ENCODE results near the gene NUP88.
A peak's percentile ranks its signal among the peaks of the same experiment; 100 is the strongest.

NUP88 gene

DNA sequence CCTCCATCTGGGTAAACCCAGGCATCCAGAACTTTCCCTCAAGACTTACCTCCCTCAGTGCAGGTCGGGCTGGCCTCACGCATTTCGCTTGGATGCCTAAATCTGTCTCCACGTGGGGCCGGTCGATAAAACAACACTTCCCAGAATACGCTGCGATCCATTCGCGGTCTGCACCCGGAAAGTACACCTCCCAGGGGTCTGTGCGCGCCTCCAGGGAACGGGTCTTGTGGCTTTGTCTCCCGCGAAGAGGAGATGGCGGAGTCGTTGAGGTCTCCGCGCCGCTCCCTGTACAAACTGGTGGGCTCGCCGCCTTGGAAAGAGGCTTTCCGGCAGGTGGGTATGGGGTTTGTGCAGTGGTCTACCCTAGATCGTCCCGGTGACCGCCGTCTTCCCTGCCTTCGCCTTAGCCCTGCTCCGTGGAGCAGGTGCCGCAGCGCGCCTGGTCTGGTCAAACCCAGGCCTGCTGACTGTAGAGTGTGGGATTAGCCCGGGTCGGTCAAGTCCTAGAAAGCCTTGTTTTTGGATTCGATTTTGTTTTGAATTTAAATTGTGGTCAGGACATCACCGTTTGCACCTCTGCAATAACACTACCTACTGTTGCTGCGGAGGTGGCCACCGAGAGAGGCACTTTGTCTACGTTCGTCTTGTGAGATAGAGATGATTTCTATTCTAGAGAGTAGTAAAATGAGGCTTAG, 644 bp upstream of the NUP88 start, which contains the start of gene RPAIN:
RPAIN (plus strand) TSS at position 224 of the 695 bp plus-strand sequence; CDS start at position 253, 29 bp downstream.
- peak; percentile 87 for DNase-seq (ENCODE audit: low spot score)

DNA sequence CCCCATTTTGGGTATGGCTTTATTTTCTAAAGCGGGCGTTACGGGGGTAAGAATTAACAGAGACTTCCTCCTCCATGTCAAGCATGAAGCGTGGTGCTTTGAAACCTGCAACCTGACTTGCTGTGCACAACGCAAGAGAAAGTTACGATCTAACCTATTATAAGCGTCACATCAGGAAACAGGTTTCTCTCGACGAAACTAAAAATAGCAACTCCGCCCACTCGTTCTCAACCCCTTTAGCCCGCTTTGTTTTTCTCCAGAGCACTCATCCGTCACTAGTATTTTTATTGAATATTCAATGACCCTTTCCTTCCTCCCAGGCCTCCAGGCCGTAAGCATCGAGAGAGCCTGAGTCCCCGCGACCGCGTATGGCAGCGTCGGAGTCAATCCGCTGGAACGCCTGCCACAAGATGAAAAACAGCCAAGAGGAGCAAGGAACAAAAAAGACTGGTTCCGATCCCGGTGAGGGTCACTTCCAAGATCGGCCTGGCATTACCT, 555 bp downstream of the NUP88 start:
- no peak for DNase-seq (ENCODE audit: low spot score)

DNA sequence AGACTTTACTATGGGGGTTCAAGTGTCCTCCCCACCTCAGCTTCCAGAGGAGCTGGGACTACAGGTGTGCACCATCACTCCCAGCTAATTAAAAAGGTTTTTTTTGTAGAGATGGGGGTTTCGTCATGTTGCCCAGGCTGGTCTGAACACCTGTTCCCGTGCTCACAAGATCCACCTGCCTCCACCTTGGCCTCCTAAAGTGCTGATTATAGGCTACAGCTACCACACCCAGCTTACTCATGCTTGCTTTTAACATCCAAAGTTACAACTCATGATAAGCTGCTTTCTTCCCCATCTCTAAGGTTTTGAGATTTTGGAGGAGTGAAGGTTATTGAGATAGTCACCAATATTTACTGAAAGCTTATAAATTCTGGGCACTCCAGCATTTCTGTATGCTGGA, 2.6 kb downstream of the NUP88 start:
- no peak for DNase-seq (ENCODE audit: low spot score)

DNA sequence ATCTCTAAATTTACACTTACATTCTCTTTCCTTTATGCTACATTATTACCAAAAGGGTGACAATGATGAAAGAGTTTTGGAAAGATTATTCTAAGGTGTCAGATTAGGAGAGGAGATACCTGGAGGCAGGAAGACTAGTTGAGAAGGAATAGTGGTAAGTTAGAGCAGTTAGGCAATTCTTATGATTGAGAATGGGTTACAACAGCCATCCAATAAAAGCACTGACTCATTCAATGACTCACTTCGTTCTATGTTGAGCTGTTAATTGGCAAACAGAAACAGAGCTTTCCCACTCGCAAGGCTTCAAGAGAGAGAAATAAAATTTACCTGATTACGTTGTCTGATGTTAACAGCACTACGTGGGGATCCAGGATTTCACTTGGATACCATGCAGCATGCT, 5.8 kb downstream of the NUP88 start:
- peak; percentile 73 for DNase-seq (ENCODE audit: low spot score)

DNA sequence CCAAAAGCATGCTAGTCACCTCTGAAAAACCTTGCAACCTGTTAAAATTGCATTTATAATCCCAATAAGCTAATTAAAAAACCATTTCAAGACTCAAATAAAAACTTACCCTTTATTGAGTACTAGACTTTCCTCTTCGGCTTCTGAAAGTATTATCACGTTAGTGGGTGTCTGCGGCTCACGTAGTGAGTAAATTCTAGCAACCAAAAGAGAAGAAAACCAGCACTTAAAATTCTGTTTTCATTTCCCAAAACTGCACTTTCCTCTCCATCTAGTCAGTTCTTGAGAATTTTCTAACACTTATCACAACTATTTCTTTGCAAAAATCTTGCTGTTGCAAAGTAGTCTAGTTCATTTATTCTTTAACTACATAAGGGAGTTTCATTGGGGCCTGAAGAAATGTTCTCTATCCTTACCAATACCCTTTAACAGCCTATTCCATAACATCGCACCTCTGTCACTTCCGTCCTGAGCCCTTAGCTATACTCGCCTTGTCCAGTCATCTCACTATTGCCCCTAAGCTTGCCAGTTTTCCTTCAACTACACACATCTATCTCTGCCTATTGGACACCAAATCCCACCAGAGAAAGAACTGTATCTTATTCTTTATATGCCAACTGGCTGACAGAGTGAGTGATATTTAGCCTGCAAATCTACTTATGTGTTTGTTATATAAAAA, 8.7 kb downstream of the NUP88 start:
- DNase-seq (ENCODE audit: low spot score): no peak

DNA sequence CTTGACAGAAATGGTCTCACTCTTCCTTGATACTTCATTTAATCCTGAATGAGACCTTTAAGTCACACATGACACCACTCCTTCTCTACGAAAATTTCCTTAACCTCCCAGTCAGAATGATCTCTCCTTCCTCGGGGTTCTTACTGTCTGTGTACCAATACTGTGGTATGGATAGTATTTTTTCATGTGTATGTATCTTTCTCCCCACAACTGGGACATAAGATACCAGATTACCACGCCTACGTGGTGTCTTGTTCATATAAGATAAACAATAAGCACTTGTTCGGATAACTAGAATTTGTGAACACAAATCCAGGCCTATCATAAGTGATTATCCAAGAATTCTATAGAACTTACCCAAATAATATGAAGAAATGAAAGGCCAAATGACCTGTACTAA, 11.3 kb downstream of the NUP88 start:
- no peak for DNase-seq (ENCODE audit: low spot score)

DNA sequence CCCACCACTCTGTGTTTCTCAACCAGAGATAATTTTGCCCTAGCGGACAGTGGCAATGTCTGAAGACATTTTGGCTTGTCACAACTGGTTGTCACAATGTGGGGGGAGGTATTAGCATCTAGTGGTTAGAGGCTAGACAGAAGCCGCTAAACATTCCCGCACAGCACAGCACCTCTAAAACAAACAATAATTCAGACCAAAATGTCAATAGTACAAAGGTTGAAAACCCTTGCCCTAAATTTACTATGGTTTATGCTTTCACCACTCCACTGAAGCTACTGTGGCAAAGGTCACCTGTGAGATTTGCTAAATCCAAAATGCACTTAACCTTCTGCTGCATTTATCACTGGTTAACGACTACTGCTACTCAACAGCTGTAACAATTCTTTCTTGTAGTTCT, 14.1 kb downstream of the NUP88 start:
- no peak for DNase-seq (ENCODE audit: low spot score)

DNA sequence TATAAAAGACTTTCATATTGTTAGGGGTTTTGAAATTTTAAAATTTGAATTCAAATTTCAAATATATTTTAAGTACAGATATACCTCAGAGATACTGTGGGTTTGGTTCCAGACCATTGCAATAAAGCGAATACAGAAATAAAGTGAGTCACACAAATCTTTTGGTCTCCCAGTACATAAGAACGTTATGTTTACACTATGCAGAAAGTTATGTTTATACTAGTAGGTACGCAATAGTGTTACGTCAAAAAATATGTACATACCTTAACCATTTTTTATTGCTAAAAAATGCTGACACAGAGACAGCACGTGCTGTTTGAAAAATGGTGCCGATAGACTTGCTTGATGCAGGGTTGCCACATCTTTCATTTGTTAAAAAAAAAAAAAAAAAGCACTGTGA, 19.7 kb downstream of the NUP88 start:
- no peak for DNase-seq (ENCODE audit: low spot score)

DNA sequence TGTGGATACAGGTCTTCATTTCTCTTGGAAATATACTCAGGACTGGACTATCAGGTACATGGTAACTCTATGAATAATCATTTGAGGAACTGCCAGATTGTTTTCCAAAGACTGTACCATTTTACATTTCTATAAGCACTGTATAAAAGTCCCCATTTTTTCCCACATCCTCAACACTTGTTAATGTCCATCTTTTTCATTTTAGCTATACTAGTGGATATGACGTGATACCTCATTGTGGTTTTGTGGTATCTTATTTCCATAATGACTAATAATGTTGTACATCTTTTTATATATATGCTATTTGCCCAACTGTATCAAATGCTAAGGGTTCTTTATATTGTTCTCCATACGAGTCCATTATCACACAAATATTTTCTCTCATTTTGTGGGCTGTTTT, 22.9 kb downstream of the NUP88 start:
- DNase-seq (ENCODE audit: low spot score): no peak

DNA sequence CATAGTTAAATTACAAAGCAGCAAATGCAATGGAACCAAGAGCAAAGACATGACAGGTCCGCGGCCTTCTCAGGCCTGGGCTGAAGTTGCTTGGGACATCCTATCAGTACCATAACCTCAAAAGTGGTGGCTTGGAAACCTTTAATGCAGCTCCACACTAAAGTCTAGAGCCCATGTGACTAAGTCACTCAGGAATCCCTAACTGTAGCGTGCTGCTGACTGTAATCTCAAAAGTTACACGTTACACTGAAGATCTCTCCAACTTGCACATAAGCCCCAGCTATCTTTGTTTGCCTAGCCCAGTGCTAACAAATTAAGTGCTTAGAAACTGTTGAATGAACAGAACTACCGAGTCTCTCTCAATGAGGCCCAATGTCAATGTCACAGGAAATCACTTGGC, 27.8 kb downstream of the NUP88 start:
- DNase-seq (ENCODE audit: low spot score): no peak

DNA sequence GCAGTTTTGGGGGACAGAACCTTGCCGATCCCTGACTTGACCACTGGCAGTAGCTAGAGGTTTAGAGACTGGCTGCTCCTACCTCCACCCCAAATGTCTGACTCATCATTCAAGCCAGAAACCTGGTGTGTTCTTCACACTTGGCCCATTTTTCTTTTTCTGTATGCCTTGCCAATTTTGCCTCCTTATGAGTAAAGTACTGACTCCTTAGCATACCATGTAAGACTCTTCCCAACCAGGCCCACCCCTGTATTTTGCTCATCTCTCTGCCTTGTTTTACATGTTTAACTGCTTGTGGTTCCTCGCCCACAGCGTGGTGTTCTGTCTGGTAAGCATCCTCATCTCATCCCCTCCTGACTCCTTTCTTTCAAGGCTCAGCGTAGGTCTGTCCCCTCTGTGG, 37.9 kb downstream of the NUP88 start:
- peak; percentile 16 for DNase-seq (ENCODE audit: low spot score)

DNA sequence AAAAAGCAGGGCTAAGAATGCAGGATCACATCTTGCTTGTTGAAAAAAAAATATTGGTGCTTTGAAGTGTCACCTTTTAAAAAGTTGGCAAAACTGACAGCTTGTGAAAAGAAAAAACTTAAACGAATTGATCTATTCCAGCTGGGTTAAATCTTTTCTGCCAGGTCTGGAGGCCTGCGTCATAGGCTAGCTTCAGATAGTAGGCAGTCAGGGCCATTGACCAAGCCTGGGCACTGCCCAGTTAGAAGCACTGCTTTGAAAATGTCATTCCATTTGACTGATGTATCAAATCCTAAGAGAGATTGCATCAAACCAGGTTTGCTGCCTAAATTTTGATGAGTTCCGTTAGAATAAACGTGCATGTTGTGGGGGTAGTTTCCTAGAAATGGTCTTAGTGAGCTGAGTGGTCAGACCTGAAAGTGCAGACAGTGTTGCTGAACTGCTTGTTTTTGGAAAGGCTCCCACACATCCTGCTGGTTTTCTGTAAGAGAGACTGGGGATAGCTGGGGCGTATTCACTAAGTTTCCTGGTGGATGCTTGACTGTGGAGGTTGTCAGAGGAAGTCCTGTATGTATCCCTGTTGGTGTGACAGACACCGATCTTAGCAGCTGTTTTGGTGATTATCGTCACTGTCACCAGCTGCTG, 38.8 kb downstream of the NUP88 start:
- peak; percentile 10 for DNase-seq (ENCODE audit: low spot score)

DNA sequence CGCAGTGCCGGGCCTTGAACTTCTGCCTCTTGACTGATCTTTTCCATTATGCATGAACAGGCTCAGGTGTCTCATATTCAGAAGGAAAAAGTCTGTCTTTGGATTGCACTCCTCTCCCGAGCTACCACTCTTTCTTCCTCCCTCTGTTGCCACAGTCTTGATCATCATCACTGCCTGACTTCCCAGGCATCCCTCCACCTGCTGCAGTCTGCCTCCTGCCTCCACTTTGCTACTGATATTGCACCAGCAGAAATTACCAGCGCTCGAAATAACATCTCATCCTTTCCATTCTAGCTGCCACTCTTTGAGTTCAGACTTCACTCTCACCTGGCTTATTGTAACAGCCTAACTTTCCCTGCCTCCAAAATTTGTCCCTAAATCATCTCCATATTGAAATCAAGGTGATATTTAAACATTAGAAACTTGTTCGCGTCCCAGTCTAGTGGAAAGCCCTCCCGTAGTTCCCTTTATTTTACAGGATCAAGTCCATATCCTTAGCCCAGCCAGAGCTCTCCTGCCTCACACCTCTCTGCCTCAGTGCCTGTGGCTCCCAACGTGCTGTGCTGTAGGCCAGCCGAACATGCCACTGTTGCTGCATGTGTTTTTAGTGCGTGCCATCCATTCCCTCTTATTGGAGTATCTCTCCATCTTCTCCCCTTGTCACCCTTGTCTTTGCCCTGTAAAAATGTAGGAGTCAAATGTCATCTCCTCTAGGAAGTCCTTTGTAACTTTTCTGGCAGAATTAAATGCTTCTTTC, 39.9 kb downstream of the NUP88 start:
- no peak for DNase-seq (ENCODE audit: low spot score)

DNA sequence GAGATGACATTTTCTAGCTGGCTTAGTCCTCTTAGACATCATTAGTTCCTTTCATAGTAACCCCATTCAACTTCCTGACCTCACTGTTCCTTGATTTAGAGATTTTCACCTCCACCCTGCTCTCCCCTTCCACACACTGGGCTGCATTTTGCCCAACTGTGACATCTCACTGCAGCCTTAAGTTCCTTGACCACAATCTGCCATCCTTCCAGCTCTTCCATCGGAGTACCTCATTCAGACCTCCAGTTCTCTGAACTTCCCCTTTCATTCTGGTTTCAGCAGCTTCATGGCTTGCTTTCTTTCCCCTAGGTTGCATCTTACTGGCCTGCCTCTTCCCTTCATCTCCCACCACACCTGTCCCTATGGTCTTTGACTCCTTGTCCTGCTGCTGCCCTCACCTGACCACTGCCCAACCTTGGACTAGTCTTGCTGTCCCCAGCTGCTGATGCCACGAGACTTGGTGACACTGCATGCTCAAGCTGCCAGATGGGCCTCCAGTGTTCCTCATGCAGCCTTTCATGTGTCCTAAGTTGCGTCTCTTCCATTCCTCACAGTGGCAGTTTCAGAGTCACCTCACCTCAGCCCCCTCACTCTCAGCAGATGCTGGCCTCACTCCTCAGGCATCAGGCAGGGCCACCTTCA, 40.8 kb downstream of the NUP88 start:
- DNase-seq (ENCODE audit: low spot score): no peak

DNA sequence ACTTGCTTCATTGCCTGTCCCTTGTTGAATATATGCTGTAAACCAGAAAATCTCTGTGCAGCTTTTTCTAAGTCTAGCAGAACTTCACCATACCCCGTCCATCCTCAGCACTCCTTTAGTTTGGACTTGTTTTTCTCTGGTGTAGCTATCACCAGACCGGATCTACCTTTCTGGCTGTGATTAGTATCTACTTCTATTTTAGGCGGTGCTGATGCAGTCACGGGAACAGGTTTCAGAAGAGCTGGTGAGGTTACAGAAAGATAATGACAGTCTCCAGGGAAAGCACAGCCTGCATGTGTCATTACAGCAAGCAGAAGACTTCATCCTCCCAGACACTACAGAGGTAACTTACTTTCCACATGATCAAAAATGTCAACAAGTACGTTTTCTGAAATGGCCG, 46.4 kb downstream of the NUP88 start:
- no peak for DNase-seq (ENCODE audit: low spot score)

DNA sequence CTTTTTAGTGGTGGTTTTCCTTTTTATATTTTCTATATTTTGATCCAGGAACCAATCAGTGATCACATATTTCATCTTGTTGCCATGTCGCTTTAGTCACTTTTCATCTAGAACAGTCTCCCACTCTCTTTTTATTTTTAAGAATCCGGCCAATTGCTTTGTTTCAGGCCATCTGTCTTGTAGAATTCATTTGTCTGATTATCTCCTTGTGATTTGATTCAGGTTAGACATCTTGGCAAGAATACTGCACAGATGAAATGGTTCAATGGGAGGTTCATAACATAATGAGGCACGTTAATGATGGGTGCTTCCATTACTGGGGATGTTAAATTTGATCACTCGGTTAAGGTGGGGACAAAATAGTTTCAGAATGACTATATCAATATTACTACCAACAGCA, 49.1 kb downstream of the NUP88 start:
- DNase-seq (ENCODE audit: low spot score): no peak

DNA sequence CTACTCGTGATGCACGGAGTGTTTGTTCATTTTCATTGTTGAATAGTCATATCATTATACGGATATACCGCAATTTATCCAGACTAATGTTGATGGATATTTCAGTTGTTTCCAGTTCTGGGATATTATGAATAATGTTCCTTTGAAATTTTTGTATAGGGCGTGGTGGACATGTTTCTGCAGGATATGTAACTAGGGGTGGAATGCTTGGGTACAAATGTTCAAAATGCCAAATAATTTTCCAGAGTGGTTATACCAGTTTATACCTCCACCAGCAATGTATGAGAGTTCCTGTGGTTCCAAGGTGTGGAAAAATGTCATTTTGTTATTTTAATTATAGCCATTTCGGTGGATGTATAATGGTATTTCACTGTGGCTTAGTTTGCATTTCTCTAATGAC, 53.6 kb downstream of the NUP88 start:
- no peak for DNase-seq (ENCODE audit: low spot score)

DNA sequence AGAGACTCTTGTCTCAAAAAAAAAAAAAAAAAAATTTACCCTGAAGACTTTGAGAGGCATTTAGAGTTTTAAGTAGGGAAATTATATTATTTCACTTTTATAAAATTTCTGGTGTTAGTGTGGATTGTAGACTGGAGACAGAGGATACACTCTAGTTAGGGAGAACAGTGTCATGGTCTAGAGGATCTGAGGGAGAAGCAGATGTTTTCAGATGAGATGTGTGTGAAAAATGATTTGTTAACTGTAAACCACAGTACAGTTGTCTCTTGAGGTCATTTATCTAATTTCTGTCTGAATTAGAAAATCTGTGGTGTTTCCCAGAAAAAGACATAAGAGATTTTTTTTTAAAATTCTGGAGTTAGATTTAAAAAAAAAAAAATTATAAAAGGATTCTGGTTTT, 54.8 kb downstream of the NUP88 start:
- DNase-seq (ENCODE audit: low spot score): no peak

DNA sequence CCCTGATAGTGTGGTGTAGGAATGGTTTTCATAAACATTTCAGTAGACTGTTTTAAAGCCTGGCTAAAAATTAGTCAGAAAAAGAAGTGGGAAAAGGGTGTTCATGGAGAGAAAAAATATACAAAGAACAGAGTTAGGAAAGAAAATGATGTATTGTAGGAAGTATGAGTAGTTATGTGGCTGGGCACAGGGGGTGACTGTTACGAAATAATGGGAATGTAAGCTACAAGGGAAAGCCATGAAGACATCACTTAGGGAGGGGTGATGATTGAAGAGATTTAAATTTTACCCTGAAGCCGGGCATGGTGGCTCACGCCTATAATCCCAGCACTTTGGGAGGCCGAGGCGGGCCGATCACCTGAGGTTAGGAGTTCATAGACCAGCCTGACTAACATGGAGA, 55.3 kb downstream of the NUP88 start:
- peak; percentile 39 for DNase-seq (ENCODE audit: low spot score)

DNA sequence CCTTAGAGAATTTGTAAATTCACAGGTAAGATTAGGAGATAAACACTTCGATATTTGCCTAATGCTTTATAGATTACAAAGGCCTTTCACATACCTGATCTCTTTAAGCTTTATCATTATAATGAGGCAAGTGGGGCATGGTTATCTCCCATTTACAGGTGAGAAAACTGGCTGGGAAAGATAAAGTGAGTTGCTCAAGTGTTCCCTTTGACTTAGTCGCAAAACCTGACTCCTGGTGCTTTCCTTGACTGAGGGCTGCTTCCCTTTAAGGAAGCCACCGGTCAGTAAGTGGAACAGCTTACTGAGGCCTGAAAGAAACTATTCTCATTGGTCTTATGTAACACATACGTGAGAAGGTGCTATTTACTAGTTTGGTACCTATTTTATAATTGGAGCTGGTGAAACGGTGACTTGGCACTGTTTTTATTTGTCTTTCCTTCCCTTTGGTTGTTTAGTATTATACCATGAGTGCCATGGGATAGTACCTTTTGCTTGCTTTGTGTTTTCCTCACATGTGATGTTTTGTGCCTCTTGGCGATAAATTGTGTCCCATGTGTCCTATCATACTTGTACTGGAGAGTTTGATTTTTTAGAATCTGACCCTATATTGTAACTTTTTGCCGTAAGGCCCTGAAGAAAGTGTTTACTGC, 57.2 kb downstream of the NUP88 start:
- DNase-seq (ENCODE audit: low spot score): no peak

DNA sequence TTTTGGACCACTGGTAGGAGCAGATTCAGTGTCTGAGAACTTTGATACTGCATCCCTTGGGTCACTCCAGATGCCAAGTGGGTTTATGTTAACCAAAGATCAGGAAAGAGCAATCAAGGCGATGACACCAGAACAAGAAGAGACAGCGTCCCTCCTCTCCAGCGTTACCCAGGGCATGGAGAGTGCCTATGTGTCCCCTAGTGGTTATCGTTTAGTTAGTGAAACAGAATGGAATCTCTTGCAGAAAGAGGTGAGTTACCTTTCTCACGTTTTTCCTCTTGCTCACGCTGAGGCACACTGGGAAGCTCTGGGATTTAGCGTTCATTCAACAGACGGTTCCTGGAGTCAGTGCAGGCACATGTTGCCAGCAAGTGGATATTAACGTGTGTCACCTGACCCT, 58.0 kb downstream of the NUP88 start:
- no peak for DNase-seq (ENCODE audit: low spot score)

Measured in AG08395 (cell line).